Measurements from ENCODE around the gene CREBBP.
A peak's percentile ranks its signal among the peaks of the same experiment; 100 is the strongest.

The CREBBP gene

DNA sequence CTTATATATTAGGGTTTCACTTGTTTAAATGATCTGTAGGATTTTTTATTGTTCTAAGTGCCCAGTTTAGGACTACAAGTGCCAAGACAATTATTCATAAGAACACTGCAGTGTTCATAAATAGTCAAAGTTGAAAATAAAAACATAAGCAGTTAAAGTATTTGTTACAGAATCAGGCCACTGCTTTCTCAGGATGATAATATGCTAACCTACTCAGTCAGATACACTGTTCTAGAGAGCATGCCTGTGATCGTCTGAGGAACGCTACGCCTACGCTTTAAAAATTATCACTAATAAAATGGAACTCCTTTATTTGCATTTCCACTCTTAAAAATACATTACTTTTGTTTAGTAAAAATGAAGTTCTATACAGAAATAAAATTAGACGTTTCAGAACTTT is 125.7 kb downstream of the CREBBP start:
- H4K91ac ChIP-seq (ENCODE audit: low read length), result no peak overlapping the region
- H3K4me3 ChIP-seq (ENCODE audit: insufficient read depth in 1 of 2, low read depth in 1 of 2, low read length in 2 of 2), result no peak overlapping the region
- no peak overlapping the region for H2AK5ac ChIP-seq (ENCODE audit: low read length, severe bottlenecking)
- H3K14ac ChIP-seq (ENCODE audit: low read length in 2 of 2), result no peak overlapping the region
- peak overlapping the region; percentile 64 for H3K27ac ChIP-seq (ENCODE audit: low read length, poor library complexity, severe bottlenecking)
- WGBS, result 100% methylated on average over 2 of the region's 5 CpGs
- no peak overlapping the region for H2BK15ac ChIP-seq (ENCODE audit: low read depth, poor library complexity, severe bottlenecking)
- H3K9me3 ChIP-seq (ENCODE audit: control insufficient read depth, low read length), result no peaks in the 10 kb centered on the region
- H3K9ac ChIP-seq (ENCODE audit: low read length), result no peak overlapping the region
- H2BK12ac ChIP-seq (ENCODE audit: low read length in 2 of 2), result no peak overlapping the region
- no peak overlapping the region for H2BK120ac ChIP-seq (ENCODE audit: low read depth, low read length)
- H3K4me1 ChIP-seq (ENCODE audit: control insufficient read depth, insufficient read depth, low read depth, low read length), result peaks cover 4% of the 10 kb centered on the region
- no peaks in the 10 kb centered on the region for H3K27me3 ChIP-seq (ENCODE audit: control insufficient read depth in 1 of 2, insufficient read depth in 1 of 2, low read length in 2 of 2)
- no peak overlapping the region for H3K4ac ChIP-seq (ENCODE audit: low read depth in 1 of 2, low read length in 2 of 2)
- no peak overlapping the region for H3K23ac ChIP-seq (ENCODE audit: low read length in 2 of 2)
- H3K4me2 ChIP-seq (ENCODE audit: low read length, poor library complexity, severe bottlenecking), result no peak overlapping the region
- H3K18ac ChIP-seq (ENCODE audit: low read depth in 1 of 2, low read length in 2 of 2), result no peak overlapping the region
- H3K36me3 ChIP-seq (ENCODE audit: control insufficient read depth in 1 of 2, insufficient read depth in 2 of 2, low read depth in 1 of 2, low read length in 2 of 2), result peaks cover 34 to 93% of the 10 kb centered on the region in 2 experiments
- no peak overlapping the region for H2AFZ ChIP-seq (ENCODE audit: low read depth, low read length)
- H4K8ac ChIP-seq (ENCODE audit: low read length), result no peak overlapping the region
- no peak for DNase-seq
- H2BK5ac ChIP-seq (ENCODE audit: low read depth, low read length, poor library complexity, severe bottlenecking), result no peak overlapping the region
- peaks cover 42% of the 10 kb centered on the region for H3K79me1 ChIP-seq (replicated peaks; ENCODE audit: low read length, poor library complexity, severe bottlenecking)

DNA sequence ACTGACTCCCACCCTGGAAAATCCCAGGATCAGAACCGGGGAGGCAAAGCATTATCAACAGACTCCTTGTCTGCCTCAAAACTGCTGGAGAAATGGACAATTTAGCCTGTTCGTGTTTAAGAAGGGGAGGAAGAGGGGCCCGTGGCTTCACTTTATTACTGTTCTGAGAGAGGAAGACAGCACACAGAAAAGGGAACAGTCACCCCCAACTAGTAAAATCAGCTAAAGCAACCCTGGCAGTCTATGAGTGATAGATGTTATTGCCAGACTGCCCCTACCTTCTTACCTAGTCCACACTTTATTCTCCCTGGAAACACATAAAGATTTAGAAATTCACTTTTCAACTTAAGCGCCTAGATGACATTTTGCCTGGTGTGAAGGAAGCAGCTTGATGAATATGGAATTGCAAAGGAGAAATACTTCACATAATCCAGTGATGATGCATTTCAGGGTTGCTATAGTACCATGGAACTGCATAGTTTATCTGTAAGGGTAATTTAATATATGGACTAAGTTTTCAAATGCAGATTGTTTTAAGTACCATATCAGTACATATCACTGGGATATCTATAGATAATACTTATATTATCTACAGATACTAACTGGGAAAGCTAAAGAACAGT is 126.3 kb downstream of the CREBBP start:
- no peak overlapping the region for H2BK5ac ChIP-seq (ENCODE audit: low read depth, low read length, poor library complexity, severe bottlenecking)
- H3K4me3 ChIP-seq (ENCODE audit: insufficient read depth in 1 of 2, low read depth in 1 of 2, low read length in 2 of 2), result no peak overlapping the region
- no peak overlapping the region for H3K4ac ChIP-seq (ENCODE audit: low read depth in 1 of 2, low read length in 2 of 2)
- H3K23ac ChIP-seq (ENCODE audit: low read length in 2 of 2), result no peak overlapping the region
- peaks cover 4% of the 10 kb centered on the region for H3K4me1 ChIP-seq (ENCODE audit: control insufficient read depth, insufficient read depth, low read depth, low read length)
- H2AK5ac ChIP-seq (ENCODE audit: low read length, severe bottlenecking), result peak overlapping the region; percentile 31
- no peaks in the 10 kb centered on the region for H3K27me3 ChIP-seq (ENCODE audit: control insufficient read depth in 1 of 2, insufficient read depth in 1 of 2, low read length in 2 of 2)
- no peak overlapping the region for H3K14ac ChIP-seq (ENCODE audit: low read length in 2 of 2)
- H3K79me1 ChIP-seq (replicated peaks; ENCODE audit: low read length, poor library complexity, severe bottlenecking), result peaks cover 40% of the 10 kb centered on the region
- H4K91ac ChIP-seq (ENCODE audit: low read length), result no peak overlapping the region
- 82% methylated on average over 3 of the region's 4 CpGs for WGBS
- peak overlapping the region; percentile 37 for H3K27ac ChIP-seq (ENCODE audit: low read length, poor library complexity, severe bottlenecking)
- peaks cover 33 to 92% of the 10 kb centered on the region in 2 experiments for H3K36me3 ChIP-seq (ENCODE audit: control insufficient read depth in 1 of 2, insufficient read depth in 2 of 2, low read depth in 1 of 2, low read length in 2 of 2)
- H2BK15ac ChIP-seq (ENCODE audit: low read depth, poor library complexity, severe bottlenecking), result no peak overlapping the region
- H2BK12ac ChIP-seq (ENCODE audit: low read length in 2 of 2), result no peak overlapping the region
- H4K8ac ChIP-seq (ENCODE audit: low read length), result no peak overlapping the region
- H2AFZ ChIP-seq (ENCODE audit: low read depth, low read length), result no peak overlapping the region
- no peak overlapping the region for H3K18ac ChIP-seq (ENCODE audit: low read depth in 1 of 2, low read length in 2 of 2)
- DNase-seq, result peak; percentile 21
- H3K9me3 ChIP-seq (ENCODE audit: control insufficient read depth, low read length), result no peaks in the 10 kb centered on the region
- no peak overlapping the region for H3K9ac ChIP-seq (ENCODE audit: low read length)
- no peak overlapping the region for H3K4me2 ChIP-seq (ENCODE audit: low read length, poor library complexity, severe bottlenecking)
- H2BK120ac ChIP-seq (ENCODE audit: low read depth, low read length), result no peak overlapping the region

DNA sequence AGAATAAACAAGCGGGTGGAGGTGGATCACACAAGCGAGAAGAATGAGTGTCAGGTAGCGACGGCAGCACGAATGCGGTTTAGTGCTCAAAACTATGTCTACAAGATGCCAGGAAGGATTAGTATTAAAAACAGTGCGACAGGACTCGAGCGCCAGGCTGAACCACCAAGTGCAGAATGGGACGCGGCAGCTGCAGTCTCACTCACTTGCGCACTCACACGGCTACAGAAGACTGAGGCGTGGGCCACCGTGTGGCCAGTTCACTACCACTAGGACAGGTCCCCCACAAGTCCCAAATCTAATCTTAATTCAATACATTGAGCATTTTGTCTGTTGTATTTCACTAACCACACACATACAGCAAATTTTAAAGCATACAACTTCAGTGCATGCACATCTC is 127.5 kb downstream of the CREBBP start:
- Histone ChIP-seq H2BK15ac (ENCODE audit: low read depth, poor library complexity, severe bottlenecking) (no peak overlapping the region), H3K9me3 (ENCODE audit: control insufficient read depth, low read length) (no peaks in the 10 kb centered on the region), H3K27me3 (ENCODE audit: control insufficient read depth in 1 of 2, insufficient read depth in 1 of 2, low read length in 2 of 2) (no peaks in the 10 kb centered on the region), H2AK5ac (ENCODE audit: low read length, severe bottlenecking) (peak overlapping the region; percentile 35), H3K23ac (ENCODE audit: low read length in 2 of 2) (no peak overlapping the region), H3K27ac (ENCODE audit: low read length, poor library complexity, severe bottlenecking) (no peak overlapping the region), H3K18ac (ENCODE audit: low read depth in 1 of 2, low read length in 2 of 2) (no peak overlapping the region), H3K4me3 (ENCODE audit: insufficient read depth in 1 of 2, low read depth in 1 of 2, low read length in 2 of 2) (no peak overlapping the region), H3K4me2 (ENCODE audit: low read length, poor library complexity, severe bottlenecking) (no peak overlapping the region), H3K14ac (ENCODE audit: low read length in 2 of 2) (no peak overlapping the region), H4K8ac (ENCODE audit: low read length) (no peak overlapping the region), H3K4me1 (ENCODE audit: control insufficient read depth, insufficient read depth, low read depth, low read length) (peaks cover 4% of the 10 kb centered on the region), H2BK5ac (ENCODE audit: low read depth, low read length, poor library complexity, severe bottlenecking) (no peak overlapping the region), H3K4ac (ENCODE audit: low read depth in 1 of 2, low read length in 2 of 2) (no peak overlapping the region), H3K9ac (ENCODE audit: low read length) (no peak overlapping the region), H2AFZ (ENCODE audit: low read depth, low read length) (no peak overlapping the region), H3K36me3 (ENCODE audit: control insufficient read depth in 1 of 2, insufficient read depth in 2 of 2, low read depth in 1 of 2, low read length in 2 of 2) (peaks cover 39 to 89% of the 10 kb centered on the region in 2 experiments), H2BK12ac (ENCODE audit: low read length in 2 of 2) (no peak overlapping the region), H4K91ac (ENCODE audit: low read length) (no peak overlapping the region), H3K79me1 (replicated peaks; ENCODE audit: low read length, poor library complexity, severe bottlenecking) (peaks cover 40% of the 10 kb centered on the region), H2BK120ac (ENCODE audit: low read depth, low read length) (no peak overlapping the region)
- WGBS, result over 99% methylated on average over 15 of the region's 15 CpGs
- DNase-seq, result no peak

DNA sequence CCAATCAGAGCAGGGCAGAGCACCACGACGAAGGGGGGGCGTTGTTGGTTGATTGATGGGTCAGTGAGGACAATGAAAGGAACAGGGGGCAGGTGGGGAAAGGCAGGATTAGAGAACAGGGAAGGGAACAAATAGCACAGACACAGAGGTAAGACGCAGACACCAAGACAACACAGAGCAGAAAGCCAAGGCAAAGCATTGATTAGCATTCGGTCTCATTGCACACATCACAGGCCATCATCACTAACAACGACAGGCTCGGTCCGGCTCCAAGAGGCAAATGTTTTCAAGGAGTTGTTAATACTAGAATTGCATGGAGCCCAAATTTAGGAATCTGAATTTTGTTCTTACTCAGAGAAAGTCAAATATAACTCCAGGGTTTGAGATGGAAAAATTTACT is 128.6 kb downstream of the CREBBP start:
- Histone ChIP-seq H3K9ac (ENCODE audit: low read length) (no peak overlapping the region), H3K36me3 (ENCODE audit: control insufficient read depth in 1 of 2, insufficient read depth in 2 of 2, low read depth in 1 of 2, low read length in 2 of 2) (peaks cover 35 to 84% of the 10 kb centered on the region in 2 experiments), H3K14ac (ENCODE audit: low read length in 2 of 2) (no peak overlapping the region), H2AFZ (ENCODE audit: low read depth, low read length) (no peak overlapping the region), H3K4me1 (ENCODE audit: control insufficient read depth, insufficient read depth, low read depth, low read length) (peaks cover 4% of the 10 kb centered on the region), H3K4me3 (ENCODE audit: insufficient read depth in 1 of 2, low read depth in 1 of 2, low read length in 2 of 2) (no peak overlapping the region), H4K91ac (ENCODE audit: low read length) (no peak overlapping the region), H4K8ac (ENCODE audit: low read length) (no peak overlapping the region), H3K4me2 (ENCODE audit: low read length, poor library complexity, severe bottlenecking) (no peak overlapping the region), H3K79me1 (replicated peaks; ENCODE audit: low read length, poor library complexity, severe bottlenecking) (peaks cover 37% of the 10 kb centered on the region), H3K23ac (ENCODE audit: low read length in 2 of 2) (no peak overlapping the region), H2BK12ac (ENCODE audit: low read length in 2 of 2) (no peak overlapping the region), H3K27ac (ENCODE audit: low read length, poor library complexity, severe bottlenecking) (no peak overlapping the region), H3K4ac (ENCODE audit: low read depth in 1 of 2, low read length in 2 of 2) (no peak overlapping the region), H3K27me3 (ENCODE audit: control insufficient read depth in 1 of 2, insufficient read depth in 1 of 2, low read length in 2 of 2) (no peaks in the 10 kb centered on the region), H3K9me3 (ENCODE audit: control insufficient read depth, low read length) (no peaks in the 10 kb centered on the region), H3K18ac (ENCODE audit: low read depth in 1 of 2, low read length in 2 of 2) (no peak overlapping the region), H2AK5ac (ENCODE audit: low read length, severe bottlenecking) (no peak overlapping the region), H2BK120ac (ENCODE audit: low read depth, low read length) (no peak overlapping the region), H2BK15ac (ENCODE audit: low read depth, poor library complexity, severe bottlenecking) (no peak overlapping the region), H2BK5ac (ENCODE audit: low read depth, low read length, poor library complexity, severe bottlenecking) (no peak overlapping the region)
- WGBS, result 96% methylated on average over 3 of the region's 8 CpGs
- DNase-seq, result no peak
